ENCODE data around the gene AADACL4. TPM values are rescaled to one million over a fixed set of nuclear protein-coding genes. Genes with fewer than 3 reads are reported as not detected.

AADACL4 gene
- total RNA-seq, 1 experiment from 2014 or later: not detected

- H3K9ac ChIP-seq (ENCODE audit: extremely low read depth, insufficient read length, low read length): no peak overlapping the region
- no peak overlapping the region for H4K5ac ChIP-seq (ENCODE audit: insufficient read length, low read depth, low read length)
- H3K23ac ChIP-seq (ENCODE audit: insufficient read length, low read depth, low read length): no peak overlapping the region
- no peak overlapping the region for H4K91ac ChIP-seq (ENCODE audit: insufficient read length, low read depth, low read length)
- no peaks in the 10 kb centered on the region for H3K27me3 ChIP-seq (ENCODE audit: insufficient read depth, low read length)
- no peak for DNase-seq
- no peak overlapping the region for H2BK120ac ChIP-seq (ENCODE audit: low read depth, low read length, poor library complexity, severe bottlenecking)
- no peak overlapping the region for H3K56ac ChIP-seq (ENCODE audit: insufficient read length, low read depth, low read length)
- H3K14ac ChIP-seq (ENCODE audit: insufficient read depth, low read length): no peak overlapping the region
- H3K79me1 ChIP-seq (ENCODE audit: insufficient read depth, low read depth, low read length, poor library complexity, severe bottlenecking): no peaks in the 10 kb centered on the region
- no peak overlapping the region for H2BK12ac ChIP-seq (ENCODE audit: insufficient read length, low read depth, low read length)
- no peaks in the 10 kb centered on the region for H3K9me3 Mint-ChIP-seq
- WGBS (ENCODE audit: extremely low coverage, insufficient read length, low lambda C conversion rate): no CpG with 5 or more reads among the region's 15 CpGs
- no peak overlapping the region for H2BK15ac ChIP-seq (ENCODE audit: low read depth, low read length)
- TF ChIP-seq CTCF (conservative IDR thresholded peaks at IDR 0.05): no peak
- H3K27ac ChIP-seq (ENCODE audit: insufficient read length, low read depth, low read length): no peak overlapping the region
- H3K27me3 Mint-ChIP-seq (ENCODE audit: low read depth): no peaks in the 10 kb centered on the region
- H3K79me2 ChIP-seq (ENCODE audit: insufficient read depth, low read length): no peaks in the 10 kb centered on the region
- H2AK5ac ChIP-seq (ENCODE audit: insufficient read length, low read length): no peak overlapping the region
- no peak overlapping the region for H3K4ac ChIP-seq (ENCODE audit: low read depth, low read length)
- H3K23me2 ChIP-seq (ENCODE audit: insufficient read length, low read depth, low read length, poor library complexity, severe bottlenecking): peaks cover 15% of the 10 kb centered on the region
- H3K4me3 Mint-ChIP-seq: no peak overlapping the region
- no peaks in the 10 kb centered on the region for H3K9me3 ChIP-seq (ENCODE audit: control insufficient read depth, low read depth, low read length)
- no peaks in the 10 kb centered on the region for H4K20me1 ChIP-seq (ENCODE audit: control insufficient read depth, insufficient read depth, insufficient read length)
- H3K4me1 Mint-ChIP-seq: peaks cover 51 to 52% of the 10 kb centered on the region in 2 experiments
- no peak overlapping the region for H4K8ac ChIP-seq (replicated peaks; ENCODE audit: insufficient read length, low read depth, low read length)
- no peak overlapping the region for H3T11ph ChIP-seq (ENCODE audit: low read length)
- peak overlapping the region; percentile 70 to 86 (median 86); a peak in 5 of 7 replicates for H3K27ac Mint-ChIP-seq
- no peak overlapping the region for H2BK5ac ChIP-seq (ENCODE audit: insufficient read length, low read length)
- no peak overlapping the region for H3K18ac ChIP-seq (ENCODE audit: insufficient read length, low read depth, low read length)
- H2AFZ ChIP-seq (ENCODE audit: low read length): no peak overlapping the region
- no peak overlapping the region for H3K4me2 ChIP-seq (ENCODE audit: insufficient read depth, insufficient read length, low read length)
- H3K4me1 ChIP-seq (ENCODE audit: insufficient read depth, low read length): peaks cover 2% of the 10 kb centered on the region; the same call in 1 of the 2 replicates
- H3K36me3 Mint-ChIP-seq (ENCODE audit: insufficient read depth in 1 of 3, low read depth in 3 of 3): no peaks in the 10 kb centered on the region
- no peak overlapping the region for H2BK20ac ChIP-seq (ENCODE audit: low read depth, low read length, poor library complexity, severe bottlenecking)
These were observed 22.2 kb upstream of the AADACL4 start for GRCh38 chr1:12621346-12622335.

Measured in H9 (cell line).